MM.1S (cell line): Measurements from ENCODE around the gene UGT2B7.

Experiments
- DNase-seq: peaks from one replicate; pipeline ENCODE4 v3.0.0-alpha.2; 2015
- H2AFZ ChIP-seq: fragments of 300-600 bp; sonication (generic); 2 replicates; pipeline ENCODE4 v1.6.0; 2016; ENCODE audit warnings: antibody characterized with exemption, low read length
- H3F3A ChIP-seq: fragments of 300-600 bp; sonication (generic); 2 replicates; pipeline ENCODE4 v1.6.1; 2016; ENCODE audit warnings: mild to moderate bottlenecking, antibody characterized with exemption, low read length, moderate library complexity, mixed read lengths; ENCODE audit not compliant: insufficient read depth
- H3K27ac ChIP-seq: fragments of 300-600 bp; sonication (generic); 2 replicates; pipeline ENCODE4 v1.5.1; 2016; ENCODE audit warnings: mild to moderate bottlenecking, low read length
- H3K27me3 ChIP-seq: fragments of 300-600 bp; sonication (generic); replicated peaks from 2 replicates; pipeline ENCODE4 v1.6.0; 2016; ENCODE audit warnings: low read length; ENCODE audit not compliant: insufficient read depth
- H3K36me3 ChIP-seq: fragments of 300-600 bp; sonication (generic); replicated peaks from 2 replicates; pipeline ENCODE4 v1.6.1; 2016; ENCODE audit warnings: mild to moderate bottlenecking, low read length, mixed read lengths; ENCODE audit not compliant: insufficient read depth
- H3K4me1 ChIP-seq: fragments of 300-600 bp; sonication (generic); 2 replicates; pipeline ENCODE4 v1.6.1; 2016; ENCODE audit warnings: low read length, mixed read lengths
- H3K4me2 ChIP-seq: fragments of 300-600 bp; sonication (generic); 2 replicates; pipeline ENCODE4 v1.6.0; 2016; ENCODE audit warnings: low read depth, low read length
- H3K4me3 ChIP-seq: fragments of 300-600 bp; sonication (generic); 2 replicates; pipeline ENCODE4 v1.5.1; 2016; ENCODE audit warnings: low read length, mixed read lengths
- H3K79me2 ChIP-seq: fragments of 300-600 bp; sonication (generic); 2 replicates; pipeline ENCODE4 v1.6.1; 2016; ENCODE audit warnings: mixed run types, low read length, mixed read lengths
- H3K9ac ChIP-seq: fragments of 300-600 bp; sonication (generic); 2 replicates; pipeline ENCODE4 v1.6.1; 2016; ENCODE audit warnings: low read length, mixed read lengths
- H3K9me2 ChIP-seq: fragments of 300-600 bp; sonication (generic); replicated peaks from 2 replicates; pipeline ENCODE4 v1.6.1; 2016; ENCODE audit warnings: mild to moderate bottlenecking, low read length, mixed read lengths; ENCODE audit not compliant: insufficient read depth
- H3K9me3 ChIP-seq: fragments of 300-600 bp; sonication (generic); replicated peaks from 2 replicates; pipeline ENCODE4 v1.6.1; 2016; ENCODE audit warnings: mild to moderate bottlenecking, low read length, mixed read lengths; ENCODE audit not compliant: insufficient read depth
- H4K20me1 ChIP-seq: fragments of 300-600 bp; sonication (generic); 2 replicates; pipeline ENCODE4 v1.6.1; 2016; ENCODE audit warnings: mild to moderate bottlenecking, low read length, moderate library complexity, mixed read lengths; ENCODE audit not compliant: insufficient read depth
- EZH2 ChIP-seq: fragments of 300-600 bp; sonication (generic); optimal IDR thresholded peaks from 2 replicates; pipeline ENCODE3; 2017; ENCODE audit warnings: low read depth, mild to moderate bottlenecking, antibody characterized with exemption, low read length, mixed read lengths
- EZH2phosphoT487 ChIP-seq: fragments of 300-600 bp; sonication (generic); IDR thresholded peaks from 2 replicates; pipeline ENCODE4 v1.6.1; 2018; ENCODE audit warnings: antibody characterized with exemption, low read length
- TF ChIP-seq, protein P1 (sequence below): fragments of 300-600 bp; sonication (generic); IDR thresholded peaks from 2 replicates; pipeline ENCODE4 v1.5.1; 2016; ENCODE audit warnings: antibody characterized with exemption, low read length, mixed read lengths

Gene UGT2B7

DNA sequence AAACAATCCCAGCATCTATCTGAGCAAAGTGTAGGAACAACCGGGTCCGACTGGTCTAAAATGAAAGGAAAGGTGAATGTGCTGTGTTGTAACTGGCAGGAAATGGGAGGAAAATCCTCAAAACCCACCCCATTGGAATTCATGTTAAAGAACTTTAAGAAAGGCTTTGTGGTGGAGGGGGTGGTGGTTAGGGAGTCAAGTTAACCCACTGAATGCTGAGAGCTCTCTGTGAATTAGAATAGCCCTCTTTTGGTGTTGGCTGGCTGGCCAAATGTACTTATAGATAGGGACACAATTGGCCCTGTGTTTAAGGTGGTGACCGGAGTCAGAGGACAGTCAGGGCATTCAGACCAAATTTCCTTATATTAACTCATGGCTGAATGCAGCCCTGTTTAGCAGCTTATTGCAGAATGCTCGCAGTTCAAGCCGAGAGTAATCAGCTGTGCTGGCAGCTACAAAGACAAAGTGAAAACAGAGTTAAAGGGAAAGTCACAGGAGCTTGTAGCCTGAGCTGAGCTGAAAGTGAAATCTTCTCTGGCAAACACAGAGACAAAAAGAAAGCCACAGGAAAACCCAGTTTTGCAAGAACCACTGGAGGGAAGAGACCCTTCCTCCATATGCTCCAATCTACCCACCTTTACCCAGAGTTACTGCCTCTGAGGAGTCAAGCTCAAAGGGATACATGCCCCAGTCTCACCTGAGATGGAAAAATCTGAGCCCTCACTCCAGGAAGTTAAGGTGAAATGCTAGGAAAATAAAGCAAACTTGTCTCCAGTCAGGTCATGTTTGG, 38.5 kb upstream of the UGT2B7 start:
- no peak for TF ChIP-seq EZH2phosphoT487
- TF ChIP-seq, protein P1, sequence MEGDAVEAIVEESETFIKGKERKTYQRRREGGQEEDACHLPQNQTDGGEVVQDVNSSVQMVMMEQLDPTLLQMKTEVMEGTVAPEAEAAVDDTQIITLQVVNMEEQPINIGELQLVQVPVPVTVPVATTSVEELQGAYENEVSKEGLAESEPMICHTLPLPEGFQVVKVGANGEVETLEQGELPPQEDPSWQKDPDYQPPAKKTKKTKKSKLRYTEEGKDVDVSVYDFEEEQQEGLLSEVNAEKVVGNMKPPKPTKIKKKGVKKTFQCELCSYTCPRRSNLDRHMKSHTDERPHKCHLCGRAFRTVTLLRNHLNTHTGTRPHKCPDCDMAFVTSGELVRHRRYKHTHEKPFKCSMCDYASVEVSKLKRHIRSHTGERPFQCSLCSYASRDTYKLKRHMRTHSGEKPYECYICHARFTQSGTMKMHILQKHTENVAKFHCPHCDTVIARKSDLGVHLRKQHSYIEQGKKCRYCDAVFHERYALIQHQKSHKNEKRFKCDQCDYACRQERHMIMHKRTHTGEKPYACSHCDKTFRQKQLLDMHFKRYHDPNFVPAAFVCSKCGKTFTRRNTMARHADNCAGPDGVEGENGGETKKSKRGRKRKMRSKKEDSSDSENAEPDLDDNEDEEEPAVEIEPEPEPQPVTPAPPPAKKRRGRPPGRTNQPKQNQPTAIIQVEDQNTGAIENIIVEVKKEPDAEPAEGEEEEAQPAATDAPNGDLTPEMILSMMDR: no peak
- TF ChIP-seq EZH2: no peak
- H3K9me2 ChIP-seq: no peaks in the 10 kb centered on the region
- no peak overlapping the region for H3K27ac ChIP-seq
- no peaks in the 10 kb centered on the region for H3F3A ChIP-seq
- no peaks in the 10 kb centered on the region for H3K79me2 ChIP-seq
- peaks cover 12% of the 10 kb centered on the region for H3K27me3 ChIP-seq
- no peak overlapping the region for H3K9ac ChIP-seq
- H4K20me1 ChIP-seq: no peaks in the 10 kb centered on the region
- no peaks in the 10 kb centered on the region for H3K4me1 ChIP-seq
- no peak overlapping the region for H2AFZ ChIP-seq
- DNase-seq: peak; percentile 50
- no peaks in the 10 kb centered on the region for H3K36me3 ChIP-seq
- peak overlapping the region; percentile 6; the same call in 1 of the 2 replicates for H3K4me2 ChIP-seq
- H3K9me3 ChIP-seq: no peaks in the 10 kb centered on the region
- H3K4me3 ChIP-seq: no peak overlapping the region

- Histone ChIP-seq H3K9me2 (no peaks in the 10 kb centered on the region), H3K4me1 (no peaks in the 10 kb centered on the region), H2AFZ (no peak overlapping the region), H3K4me3 (no peak overlapping the region), H4K20me1 (no peaks in the 10 kb centered on the region), H3K9me3 (no peaks in the 10 kb centered on the region), H3K9ac (no peak overlapping the region), H3K4me2 (no peak overlapping the region), H3K27me3 (peaks cover 12% of the 10 kb centered on the region), H3K36me3 (no peaks in the 10 kb centered on the region), H3F3A (no peaks in the 10 kb centered on the region), H3K79me2 (no peaks in the 10 kb centered on the region), H3K27ac (no peak overlapping the region)
- no peak for TF ChIP-seq EZH2
- no peak for DNase-seq
Observed at GRCh38 chr4:69058410-69059059, 37.7 kb upstream of the UGT2B7 start.

GRCh38 chr4:69060651-69061308, 35.5 kb upstream of the UGT2B7 start:
- Histone ChIP-seq H3K9ac (no peak overlapping the region), H3K9me3 (no peaks in the 10 kb centered on the region), H3K4me2 (no peak overlapping the region), H2AFZ (no peak overlapping the region), H3K27ac (no peak overlapping the region), H3K36me3 (no peaks in the 10 kb centered on the region), H3K27me3 (peaks cover 12% of the 10 kb centered on the region), H3K4me1 (no peaks in the 10 kb centered on the region), H3F3A (no peaks in the 10 kb centered on the region), H4K20me1 (no peaks in the 10 kb centered on the region), H3K9me2 (no peaks in the 10 kb centered on the region), H3K4me3 (no peak overlapping the region), H3K79me2 (no peaks in the 10 kb centered on the region)
- no peak for DNase-seq
- TF ChIP-seq EZH2phosphoT487 (no peak), EZH2 (no peak)
- TF ChIP-seq, protein P1: no peak
